PC-3 (cell line): ENCODE data around the gene SGCD. TPM values are rescaled to one million over a fixed set of nuclear protein-coding genes. Genes with fewer than 3 reads are reported as not detected.

ENCODE experiments used
- ATAC-seq: fragments of 200-7000 bp; cut with Tn5 transposase; 2 replicates; pipeline ENCODE4 v1.9.1; 2020; ENCODE audit warnings: mild to moderate bottlenecking, moderate library complexity
- BruUV-seq: library from RNA; stranded (reverse); fragments of 400-500 nt; replicated peaks from 2 replicates; lab custom pipeline; 2021; lab: Mats Ljungman, UMichigan
- CTCF ChIA-PET: fragments of 300-600 bp; sonication (Branson Sonifier 250); formaldehyde crosslinking; loops from one replicate; lab custom pipeline; 2022; ENCODE audit warnings: antibody characterized with exemption; lab: Charles Lee
- POLR2A ChIA-PET: fragments of 300-600 bp; sonication (Branson Sonifier 250); formaldehyde crosslinking; loops from one replicate; lab custom pipeline; 2022; ENCODE audit warnings: antibody characterized with exemption; ENCODE audit not compliant: unreplicated experiment; lab: Charles Lee
- DNase-seq: peaks from one replicate; pipeline ENCODE4 v3.0.0-alpha.2; 2015
- H2AFZ ChIP-seq: fragments of 300-600 bp; sonication (generic); 2 replicates; pipeline ENCODE4 v1.6.0; 2016; ENCODE audit warnings: antibody characterized with exemption, low read length
- H3F3A ChIP-seq: fragments of 300-600 bp; sonication (generic); one replicate; pipeline ENCODE4 v1.6.0; 2017; ENCODE audit warnings: antibody characterized with exemption, low read length, control low read depth, mild to moderate bottlenecking; ENCODE audit not compliant: unreplicated experiment
- H3K27ac ChIP-seq: fragments of 300-600 bp; sonication (generic); 2 replicates; pipeline ENCODE4 v1.5.1; 2016; ENCODE audit warnings: mild to moderate bottlenecking, low read length
- H3K27me3 ChIP-seq: fragments of 300-600 bp; sonication (generic); 2 replicates; pipeline ENCODE4 v1.6.1; 2016; ENCODE audit warnings: low read length, mixed read lengths
- H3K36me3 ChIP-seq: fragments of 300-600 bp; sonication (generic); 2 replicates; pipeline ENCODE4 v1.6.1; 2016; ENCODE audit warnings: low read depth, mixed run types, low read length, mixed read lengths
- H3K4me1 ChIP-seq: fragments of 300-600 bp; sonication (generic); 2 replicates; pipeline ENCODE4 v1.5.1; 2016; ENCODE audit warnings: low read length; ENCODE audit not compliant: insufficient read depth
- H3K4me2 ChIP-seq: fragments of 300-600 bp; sonication (generic); 2 replicates; pipeline ENCODE4 v1.6.0; 2016; ENCODE audit warnings: low read length
- H3K4me3 ChIP-seq: fragments of 300-600 bp; sonication (generic); 2 replicates; pipeline ENCODE4 v1.5.1; 2016; ENCODE audit warnings: mild to moderate bottlenecking, low read length, mixed read lengths
- H3K79me2 ChIP-seq: fragments of 300-600 bp; sonication (generic); 2 replicates; pipeline ENCODE4 v1.6.1; 2017; ENCODE audit warnings: low read length, mixed read lengths
- H3K9ac ChIP-seq: fragments of 300-600 bp; sonication (generic); 2 replicates; pipeline ENCODE4 v1.6.0; 2016; ENCODE audit warnings: mild to moderate bottlenecking, low read length
- H3K9me2 ChIP-seq: fragments of 300-600 bp; sonication (generic); replicated peaks from 2 replicates; pipeline ENCODE4 v1.6.1; 2016; ENCODE audit warnings: mixed run types, low read length, mixed read lengths
- H3K9me3 ChIP-seq: fragments of 300-600 bp; sonication (generic); 2 replicates; pipeline ENCODE4 v1.6.1; 2016; ENCODE audit warnings: low read length, mixed read lengths
- H4K20me1 ChIP-seq: fragments of 300-600 bp; sonication (generic); 2 replicates; pipeline ENCODE4 v1.6.1; 2016; ENCODE audit warnings: low read length, mixed read lengths
- CTCF ChIP-seq: fragments of 300-600 bp; sonication (generic); conservative IDR thresholded peaks from 2 replicates; pipeline ENCODE4 v1.5.1; 2017; ENCODE audit warnings: antibody characterized with exemption, low read depth, mild to moderate bottlenecking, low read length
- EZH2 ChIP-seq: fragments of 300-600 bp; sonication (generic); IDR thresholded peaks from one replicate; pipeline ENCODE4 v1.6.1; 2017; ENCODE audit warnings: antibody characterized with exemption, mild to moderate bottlenecking, low read length; ENCODE audit not compliant: unreplicated experiment
- EZH2phosphoT487 ChIP-seq: fragments of 300-600 bp; sonication (generic); IDR thresholded peaks from 2 replicates; pipeline ENCODE4 v1.6.1; 2018; ENCODE audit warnings: mild to moderate bottlenecking, antibody characterized with exemption, low read length, borderline replicate concordance
- intact Hi-C: fragments of 100-400 bp; cut with micrococcal nuclease; formaldehyde crosslinking; loops from 2 replicates; pipeline ENCODE4 v1.9.0; 2023
- total RNA-seq: library from RNA; depleted of rRNA; stranded (reverse); fragments of >200 nt; gene quantifications from 2 replicates; pipeline ENCODE4 v1.2.3, GENCODE V29; 2014

The SGCD gene
- total RNA-seq, 1 experiment from 2014 or later: 0.15 TPM

DNA sequence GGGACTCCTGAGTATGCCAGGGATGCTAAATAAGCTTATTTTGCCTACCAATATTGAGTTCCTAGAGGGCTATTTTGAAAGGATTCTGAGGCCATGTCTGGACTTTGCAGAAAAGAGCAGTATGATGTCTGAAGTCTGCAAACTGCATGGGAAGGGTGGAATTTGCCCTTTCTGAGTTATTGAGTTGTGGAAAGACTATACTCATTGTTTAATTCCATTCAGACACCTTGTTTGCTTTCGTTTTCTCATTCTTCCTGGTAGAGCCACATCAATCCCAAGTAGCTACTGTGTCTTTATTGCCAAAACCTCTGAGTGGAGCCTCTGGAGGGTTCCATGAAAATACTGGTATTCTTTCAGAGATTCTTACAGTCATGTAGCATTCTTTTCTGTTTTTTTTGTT, 472.2 kb downstream of the SGCD start:
- H3K4me3 ChIP-seq: no peak overlapping the region
- no peaks in the 10 kb centered on the region for H3K79me2 ChIP-seq
- CTCF ChIA-PET: no interaction called here
- no peaks in the 10 kb centered on the region for H4K20me1 ChIP-seq
- no peaks in the 10 kb centered on the region for H3K36me3 ChIP-seq
- H3F3A ChIP-seq: no peaks in the 10 kb centered on the region
- no TSS peak for BruUV-seq
- intact Hi-C loops: no loop called here
- POLR2A ChIA-PET: no interaction called here
- ATAC-seq (no peak), DNase-seq (no peak)
- H3K27me3 ChIP-seq: peaks cover 35% of the 10 kb centered on the region
- H3K27ac ChIP-seq: no peak overlapping the region
- H3K4me2 ChIP-seq: no peak overlapping the region
- TF ChIP-seq EZH2phosphoT487 (no peak), CTCF (no peak), EZH2 (no peak)
- no peak overlapping the region for H3K9ac ChIP-seq
- H2AFZ ChIP-seq: no peak overlapping the region
- no peaks in the 10 kb centered on the region for H3K9me2 ChIP-seq
- H3K9me3 ChIP-seq: no peaks in the 10 kb centered on the region
- no peaks in the 10 kb centered on the region for H3K4me1 ChIP-seq

- Histone ChIP-seq H3K36me3 (no peaks in the 10 kb centered on the region), H3K4me3 (no peak overlapping the region), H2AFZ (no peak overlapping the region), H3K9me2 (no peaks in the 10 kb centered on the region), H3K9me3 (no peaks in the 10 kb centered on the region), H3K27me3 (peaks cover 37% of the 10 kb centered on the region), H3K9ac (no peak overlapping the region), H3K27ac (no peak overlapping the region), H3F3A (no peaks in the 10 kb centered on the region), H4K20me1 (no peaks in the 10 kb centered on the region), H3K4me1 (no peaks in the 10 kb centered on the region), H3K4me2 (no peak overlapping the region), H3K79me2 (no peaks in the 10 kb centered on the region)
- DNase-seq (no peak), ATAC-seq (no peak)
- CTCF ChIA-PET: no interaction called here
- BruUV-seq: no TSS peak
- TF ChIP-seq CTCF (no peak), EZH2phosphoT487 (no peak), EZH2 (no peak)
- POLR2A ChIA-PET: no interaction called here
- intact Hi-C loops: no loop called here
These were observed 474.0 kb downstream of the SGCD start for GRCh38 chr5:156800929-156801328.

DNA sequence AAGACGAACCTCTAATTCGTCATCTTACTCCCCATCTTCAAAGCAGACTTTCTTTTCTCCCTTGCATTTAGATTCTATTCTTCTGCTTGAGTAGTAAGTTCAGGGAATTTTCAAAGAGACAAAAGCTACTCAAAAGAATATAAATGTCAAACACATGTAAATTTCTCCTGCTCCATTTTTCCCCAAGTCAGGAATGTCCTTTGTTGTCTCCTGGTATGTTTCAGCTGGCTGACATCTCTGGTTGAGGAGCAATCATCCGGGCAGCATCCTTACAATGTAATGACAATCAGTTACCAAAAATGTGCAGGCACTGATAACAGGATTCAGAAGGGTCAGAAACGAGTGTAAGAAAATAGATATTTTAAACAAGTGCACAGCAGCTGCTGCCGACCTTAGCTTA, 475.5 kb downstream of the SGCD start:
- no peak overlapping the region for H3K9ac ChIP-seq
- no peak overlapping the region for H3K4me2 ChIP-seq
- H3K4me1 ChIP-seq: no peaks in the 10 kb centered on the region
- H3K79me2 ChIP-seq: no peaks in the 10 kb centered on the region
- no peak overlapping the region for H3K27ac ChIP-seq
- H3F3A ChIP-seq: no peaks in the 10 kb centered on the region
- ATAC-seq: no peak
- TF ChIP-seq EZH2phosphoT487 (no peak), CTCF (no peak), EZH2 (no peak)
- no peak overlapping the region for H2AFZ ChIP-seq
- H3K4me3 ChIP-seq: no peak overlapping the region
- no TSS peak for BruUV-seq
- H3K27me3 ChIP-seq: peaks cover 34% of the 10 kb centered on the region
- POLR2A ChIA-PET: no interaction called here
- no peaks in the 10 kb centered on the region for H4K20me1 ChIP-seq
- no peaks in the 10 kb centered on the region for H3K36me3 ChIP-seq
- no peak for DNase-seq
- CTCF ChIA-PET: no interaction called here
- H3K9me2 ChIP-seq: no peaks in the 10 kb centered on the region
- intact Hi-C loops: no loop called here
- H3K9me3 ChIP-seq: no peaks in the 10 kb centered on the region
